ENCODE measurements around the gene TMEM125.

Gene TMEM125

GRCh38 chr1:43232482-43232881 is 37.3 kb upstream of the TMEM125 start:
- no peak overlapping the region for H3K9ac ChIP-seq
- peak overlapping the region in 4 of 11 experiments; percentile 58 to 78 (median 67); a peak in 6 of 22 replicates for H3K4me2 ChIP-seq
- H3K27me3 ChIP-seq = no peaks in the 10 kb centered on the region
- no peak overlapping the region for H3K27ac ChIP-seq
- no peak overlapping the region for H3K4me3 ChIP-seq
- no peaks in the 10 kb centered on the region for H3K36me3 ChIP-seq
- H4K20me1 ChIP-seq = no peaks in the 10 kb centered on the region; a peak in 1 of 22 replicates
- peaks cover 0 to 23% (median 10%) of the 10 kb centered on the region in 10 experiments; a peak in 12 of 20 replicates for H3K4me1 ChIP-seq
- TF ChIP-seq Cebpa-rat (IDR thresholded peaks at IDR 0.05) = no peak
- H3K9me3 ChIP-seq (replicated peaks in 1 of 11) = no peaks in the 10 kb centered on the region

- TF ChIP-seq Cebpa-rat (IDR thresholded peaks at IDR 0.05) = no peak
- Histone ChIP-seq H3K4me1 (peaks cover 8 to 28% (median 15%) of the 10 kb centered on the region in 10 experiments), H3K9ac (no peak overlapping the region), H3K9me3 (replicated peaks in 1 of 11) (no peaks in the 10 kb centered on the region), H3K36me3 (no peaks in the 10 kb centered on the region), H3K27me3 (no peaks in the 10 kb centered on the region), H3K4me2 (no peak overlapping the region), H3K27ac (no peak overlapping the region), H3K4me3 (no peak overlapping the region), H4K20me1 (no peaks in the 10 kb centered on the region; a peak in 1 of 22 replicates)
Observed at GRCh38 chr1:43233631-43234030, 36.2 kb upstream of the TMEM125 start.

- H3K9me3 ChIP-seq (replicated peaks in 1 of 11) = no peaks in the 10 kb centered on the region
- H4K20me1 ChIP-seq = no peaks in the 10 kb centered on the region; a peak in 1 of 22 replicates
- H3K36me3 ChIP-seq = no peaks in the 10 kb centered on the region
- no peak overlapping the region for H3K4me3 ChIP-seq
- TF ChIP-seq Cebpa-rat (IDR thresholded peaks at IDR 0.05) = no peak
- no peaks in the 10 kb centered on the region for H3K27me3 ChIP-seq
- H3K9ac ChIP-seq = no peak overlapping the region
- H3K4me2 ChIP-seq = no peak overlapping the region
- peaks cover 15 to 29% (median 21%) of the 10 kb centered on the region in 10 experiments for H3K4me1 ChIP-seq
- H3K27ac ChIP-seq = no peak overlapping the region
Observed at GRCh38 chr1:43234267-43234666, 35.5 kb upstream of the TMEM125 start.

- no peak overlapping the region for H3K4me3 ChIP-seq
- no peak overlapping the region for H3K4me2 ChIP-seq
- H3K9ac ChIP-seq = no peak overlapping the region
- H4K20me1 ChIP-seq = no peaks in the 10 kb centered on the region; a peak in 1 of 22 replicates
- H3K4me1 ChIP-seq = peaks cover 20 to 36% (median 28%) of the 10 kb centered on the region in 10 experiments
- no peak for TF ChIP-seq Cebpa-rat (IDR thresholded peaks at IDR 0.05)
- no peaks in the 10 kb centered on the region for H3K9me3 ChIP-seq (replicated peaks in 1 of 11)
- no peak overlapping the region for H3K27ac ChIP-seq
- no peaks in the 10 kb centered on the region for H3K27me3 ChIP-seq
- no peaks in the 10 kb centered on the region for H3K36me3 ChIP-seq
Observed at GRCh38 chr1:43235040-43235439, 34.7 kb upstream of the TMEM125 start.

- Histone ChIP-seq H3K9ac (0 out of 22 replicates have a peak overlapping the region, but pooled peaks of 1 of the 11 experiments have one; percentile 36), H3K27ac (no peak overlapping the region), H4K20me1 (no peaks in the 10 kb centered on the region; a peak in 1 of 22 replicates), H3K9me3 (replicated peaks in 1 of 11) (peaks cover 0 to 2% (median 0%) of the 10 kb centered on the region in 11 experiments; a peak in 3 of 22 replicates), H3K4me3 (no peak overlapping the region), H3K4me2 (no peak overlapping the region), H3K27me3 (no peaks in the 10 kb centered on the region), H3K4me1 (peaks cover 26 to 42% (median 32%) of the 10 kb centered on the region in 10 experiments), H3K36me3 (no peaks in the 10 kb centered on the region)
- TF ChIP-seq Cebpa-rat (IDR thresholded peaks at IDR 0.05) = no peak
Observed at GRCh38 chr1:43235451-43236121, 34.2 kb upstream of the TMEM125 start.

GRCh38 chr1:43237121-43237520 is 32.7 kb upstream of the TMEM125 start:
- H3K27ac ChIP-seq = no peak overlapping the region
- no peaks in the 10 kb centered on the region; a peak in 1 of 22 replicates for H4K20me1 ChIP-seq
- TF ChIP-seq Cebpa-rat (IDR thresholded peaks at IDR 0.05) = no peak

GRCh38 chr1:43238085-43238484 is 31.7 kb upstream of the TMEM125 start:
- Histone ChIP-seq H3K4me1 (peaks cover 12 to 36% (median 30%) of the 10 kb centered on the region in 10 experiments), H3K4me3 (no peak overlapping the region), H3K9me3 (replicated peaks in 1 of 11) (peaks cover 0 to 16% (median 10%) of the 10 kb centered on the region in 11 experiments; a peak in 8 of 22 replicates), H4K20me1 (no peaks in the 10 kb centered on the region; a peak in 1 of 22 replicates), H3K27me3 (no peaks in the 10 kb centered on the region), H3K9ac (no peak overlapping the region), H3K36me3 (no peaks in the 10 kb centered on the region), H3K27ac (peak overlapping the region in 1 of 11 experiments; percentile 60; a peak in 1 of 22 replicates), H3K4me2 (peak overlapping the region in 9 of 11 experiments; percentile 57 to 86 (median 79); a peak in 18 of 22 replicates)
- no peak for TF ChIP-seq Cebpa-rat (IDR thresholded peaks at IDR 0.05)

More at GRCh38 chr1:43237121-43237520, 32.7 kb upstream of the TMEM125 start:
- H3K27me3 ChIP-seq = no peaks in the 10 kb centered on the region
- H3K4me3 ChIP-seq = no peak overlapping the region
- H3K4me1 ChIP-seq = peaks cover 17 to 36% (median 33%) of the 10 kb centered on the region in 10 experiments
- H3K4me2 ChIP-seq = no peak overlapping the region
- H3K9me3 ChIP-seq (replicated peaks in 1 of 11) = peaks cover 0 to 16% (median 10%) of the 10 kb centered on the region in 11 experiments; a peak in 8 of 22 replicates
- H3K36me3 ChIP-seq = no peaks in the 10 kb centered on the region
- no peak overlapping the region for H3K9ac ChIP-seq

- H3K4me1 ChIP-seq = peaks cover 12 to 36% (median 30%) of the 10 kb centered on the region in 10 experiments
- H4K20me1 ChIP-seq = no peaks in the 10 kb centered on the region; a peak in 1 of 22 replicates
- no peak for TF ChIP-seq Cebpa-rat (IDR thresholded peaks at IDR 0.05)
- peaks cover 0 to 16% (median 10%) of the 10 kb centered on the region in 11 experiments; a peak in 8 of 22 replicates for H3K9me3 ChIP-seq (replicated peaks in 1 of 11)
- peak overlapping the region in 5 of 11 experiments; percentile 13 to 46 (median 30); a peak in 5 of 22 replicates for H3K9ac ChIP-seq
- peak overlapping the region in 8 of 11 experiments; percentile 24 to 60 (median 40); a peak in 12 of 22 replicates for H3K27ac ChIP-seq
- H3K27me3 ChIP-seq = no peaks in the 10 kb centered on the region
- no peak overlapping the region for H3K4me3 ChIP-seq
- peak overlapping the region in 10 of 11 experiments; percentile 51 to 86 (median 74); a peak in 19 of 22 replicates for H3K4me2 ChIP-seq
- no peaks in the 10 kb centered on the region for H3K36me3 ChIP-seq
Observed at GRCh38 chr1:43238991-43239469, 30.8 kb upstream of the TMEM125 start.

GRCh38 chr1:43239484-43239883 is 30.3 kb upstream of the TMEM125 start:
- peak overlapping the region; percentile 51 to 86 (median 72) for H3K4me2 ChIP-seq

More at GRCh38 chr1:43239484-43239883, 30.3 kb upstream of the TMEM125 start:
- Histone ChIP-seq H3K4me1 (peaks cover 12 to 36% (median 30%) of the 10 kb centered on the region in 10 experiments), H4K20me1 (no peaks in the 10 kb centered on the region; a peak in 1 of 22 replicates), H3K27ac (peak overlapping the region in 8 of 11 experiments; percentile 26 to 60 (median 42); a peak in 10 of 22 replicates), H3K27me3 (no peaks in the 10 kb centered on the region), H3K4me3 (no peak overlapping the region), H3K36me3 (no peaks in the 10 kb centered on the region), H3K9me3 (replicated peaks in 1 of 11) (peaks cover 0 to 18% (median 11%) of the 10 kb centered on the region in 11 experiments; a peak in 10 of 22 replicates), H3K9ac (peak overlapping the region in 4 of 11 experiments; percentile 30 to 46 (median 38); a peak in 4 of 22 replicates)
- no peak for TF ChIP-seq Cebpa-rat (IDR thresholded peaks at IDR 0.05)

Data from BLaER1 treated with 17β-estradiol and CSF1 and Interleukin-3, amounts not matched to agents 10 nM and 100 nM (cell line).